ENCODE results near the gene GPR161. TPM values are rescaled to one million over a fixed set of nuclear protein-coding genes. Genes with fewer than 3 reads are reported as not detected.

Gene GPR161
- total RNA-seq, 4 donors from 2014 or later, result 1.4 to 3.2 (median 2.3) TPM

- TF ChIP-seq CTCF (IDR thresholded peaks at IDR 0.05), result no peak
- no peak for TF ChIP-seq POLR2A (IDR thresholded peaks at IDR 0.05)
- WGBS, 2 donors, result 90 to 95% methylated on average over 6 of the region's 6 CpGs
- no peaks in the 10 kb centered on the region for H3K9me3 ChIP-seq
- H3K36me3 ChIP-seq, result no peaks in the 10 kb centered on the region
- H3K27ac ChIP-seq, result no peak overlapping the region
- intact Hi-C loops (cut with DNase I), result no loop called here
- DNase-seq, result no peak
- H3K4me1 ChIP-seq, result no peaks in the 10 kb centered on the region
- H3K4me3 ChIP-seq (replicated peaks in 1 of 3), result no peak overlapping the region
- no peaks in the 10 kb centered on the region for H3K27me3 ChIP-seq
These were observed 30.9 kb downstream of the GPR161 start for GRCh38 chr1:168105846-168106245.

GRCh38 chr1:168104535-168104934 is 32.2 kb downstream of the GPR161 start:
- Histone ChIP-seq H3K4me1 (no peaks in the 10 kb centered on the region), H3K27me3 (no peaks in the 10 kb centered on the region), H3K27ac (no peak overlapping the region), H3K36me3 (no peaks in the 10 kb centered on the region), H3K9me3 (no peaks in the 10 kb centered on the region), H3K4me3 (replicated peaks in 1 of 3) (no peak overlapping the region)
- 89 to 91% methylated on average over 11 of the region's 11 CpGs for WGBS, 2 donors
- TF ChIP-seq POLR2A (IDR thresholded peaks at IDR 0.05) (no peak), CTCF (IDR thresholded peaks at IDR 0.05) (no peak)
- no peak for DNase-seq
- intact Hi-C loops (cut with DNase I), result no loop called here

- no peaks in the 10 kb centered on the region for H3K36me3 ChIP-seq
- no peak for DNase-seq
- H3K27ac ChIP-seq, result no peak overlapping the region
- no peaks in the 10 kb centered on the region for H3K4me1 ChIP-seq
- H3K9me3 ChIP-seq, result no peaks in the 10 kb centered on the region
- TF ChIP-seq POLR2A (IDR thresholded peaks at IDR 0.05), result no peak
- TF ChIP-seq CTCF (IDR thresholded peaks at IDR 0.05), result no peak
- 77 to 90% methylated on average over 1 of the region's 1 CpG for WGBS, 2 donors
- intact Hi-C loops (cut with DNase I), result no loop called here
- H3K4me3 ChIP-seq (replicated peaks in 1 of 3), result no peak overlapping the region
- H3K27me3 ChIP-seq, result no peaks in the 10 kb centered on the region
These were observed 34.2 kb downstream of the GPR161 start for GRCh38 chr1:168102487-168102886.

- 92 to 96% methylated on average over 8 of the region's 8 CpGs for WGBS, 2 donors
- intact Hi-C loops (cut with DNase I), result no loop called here
- H3K27ac ChIP-seq, result no peak overlapping the region
- no peak overlapping the region for H3K4me3 ChIP-seq (replicated peaks in 1 of 3)
- no peaks in the 10 kb centered on the region for H3K4me1 ChIP-seq
- TF ChIP-seq CTCF (IDR thresholded peaks at IDR 0.05) (no peak), POLR2A (IDR thresholded peaks at IDR 0.05) (no peak)
- H3K27me3 ChIP-seq, result no peaks in the 10 kb centered on the region
- DNase-seq, result no peak
- H3K9me3 ChIP-seq, result no peaks in the 10 kb centered on the region
- no peaks in the 10 kb centered on the region for H3K36me3 ChIP-seq
These were observed 35.4 kb downstream of the GPR161 start for GRCh38 chr1:168101336-168101735.

- 93 to 97% methylated on average over 7 of the region's 7 CpGs for WGBS, 2 donors
- intact Hi-C loops (cut with DNase I), result no loop called here
- Histone ChIP-seq H3K9me3 (no peaks in the 10 kb centered on the region), H3K4me1 (no peaks in the 10 kb centered on the region), H3K36me3 (no peaks in the 10 kb centered on the region), H3K4me3 (replicated peaks in 1 of 3) (no peak overlapping the region), H3K27me3 (no peaks in the 10 kb centered on the region), H3K27ac (no peak overlapping the region)
- no peak for TF ChIP-seq POLR2A (IDR thresholded peaks at IDR 0.05)
- no peak for TF ChIP-seq CTCF (IDR thresholded peaks at IDR 0.05)
- DNase-seq, result no peak
These were observed 36.3 kb downstream of the GPR161 start for GRCh38 chr1:168100315-168101002.
